IMR-90 (cell line): Measurements from ENCODE around the gene CAMP. TPM values are rescaled to one million over a fixed set of nuclear protein-coding genes. Genes with fewer than 3 reads are reported as not detected.

ENCODE experiments used
- ATAC-seq: fragments of 200-7000 bp; cut with Tn5 transposase; 2 replicates; pipeline ENCODE4 v1.9.1; 2020; ENCODE audit warnings: low read depth, mild to moderate bottlenecking, moderate library complexity
- BruUV-seq: library from RNA; stranded (reverse); fragments of 400-500 nt; replicated peaks from 2 replicates; lab custom pipeline; 2021; lab: Mats Ljungman, UMichigan
- CTCF ChIA-PET: fragments of 300-600 bp; formaldehyde crosslinking; extraction: SDS; loops from one replicate; lab custom pipeline; 2021; ENCODE audit warnings: antibody characterized with exemption; lab: Yijun Ruan, JAX
- POLR2A ChIA-PET: fragments of 300-600 bp; sonication (Branson Sonifier 250); formaldehyde crosslinking; loops from one replicate; lab custom pipeline; 2022; ENCODE audit warnings: antibody characterized with exemption; ENCODE audit not compliant: unreplicated experiment; lab: Charles Lee
- DNase-seq: peaks from one replicate; pipeline ENCODE4 v3.0.0; 2013
- H2AFZ ChIP-seq: replicated peaks from 2 replicates; pipeline ENCODE3; 2013; ENCODE audit warnings: low read length, mild to moderate bottlenecking; ENCODE audit not compliant: poor library complexity
- H2AK5ac ChIP-seq: 2 replicates; pipeline ENCODE4 v1.6.1; 2013; ENCODE audit warnings: low read depth, low read length, inconsistent platforms
- H2AK9ac ChIP-seq: replicated peaks from 2 replicates; pipeline ENCODE3; 2013; ENCODE audit warnings: mild to moderate bottlenecking, low read depth, low read length, moderate library complexity; ENCODE audit not compliant: poor library complexity
- H2BK120ac ChIP-seq: 2 replicates; pipeline ENCODE4 v1.6.1; 2013; ENCODE audit warnings: low read depth, low read length, inconsistent platforms
- H2BK15ac ChIP-seq: 3 replicates; pipeline ENCODE4 v1.6.1; 2013; ENCODE audit warnings: low read depth, low read length, inconsistent platforms
- H2BK20ac ChIP-seq: 2 replicates; pipeline ENCODE4 v1.6.1; 2013; ENCODE audit warnings: low read depth, mild to moderate bottlenecking, inconsistent platforms, low read length, moderate library complexity
- H2BK5ac ChIP-seq: 2 replicates; pipeline ENCODE4 v1.6.1; 2013; ENCODE audit warnings: mild to moderate bottlenecking, low read depth, low read length, inconsistent platforms; ENCODE audit not compliant: poor library complexity, severe bottlenecking
- H3K14ac ChIP-seq: replicated peaks from 2 replicates; pipeline ENCODE4 v1.6.1; 2013; ENCODE audit warnings: low read depth, low read length, inconsistent platforms
- H3K18ac ChIP-seq: 2 replicates; pipeline ENCODE4 v1.6.1; 2013; ENCODE audit warnings: low read depth, low read length, control low read depth
- H3K23ac ChIP-seq: 2 replicates; pipeline ENCODE4 v1.6.1; 2013; ENCODE audit warnings: low read depth, low read length, inconsistent platforms
- H3K27ac ChIP-seq: 2 replicates; pipeline ENCODE4 v1.5.1; 2013; ENCODE audit warnings: mild to moderate bottlenecking, control low read depth, low read length; ENCODE audit not compliant: insufficient read depth
- H3K27me3 ChIP-seq: 2 replicates; pipeline ENCODE4 v1.6.1; 2013; ENCODE audit warnings: low read length; ENCODE audit not compliant: control insufficient read depth, insufficient read depth
- H3K36me3 ChIP-seq: 2 replicates; pipeline ENCODE4 v1.6.1; 2013; ENCODE audit warnings: low read length, mixed read lengths; ENCODE audit not compliant: control insufficient read depth, insufficient read depth
- H3K4ac ChIP-seq: 2 replicates; pipeline ENCODE4 v1.6.1; 2013; ENCODE audit warnings: low read depth, low read length, inconsistent platforms
- H3K4me1 ChIP-seq: 2 replicates; pipeline ENCODE4 v1.6.1; 2013; ENCODE audit warnings: low read length, mixed read lengths; ENCODE audit not compliant: control insufficient read depth, insufficient read depth
- H3K4me2 ChIP-seq: 2 replicates; pipeline ENCODE4 v1.6.1; 2013; ENCODE audit warnings: low read depth, mild to moderate bottlenecking, control low read depth, low read length, moderate library complexity
- H3K4me3 ChIP-seq: 2 replicates; pipeline ENCODE4 v1.5.1; 2013; ENCODE audit warnings: low read depth, mild to moderate bottlenecking, control low read depth, low read length, moderate library complexity; ENCODE audit not compliant: insufficient read depth
- H3K56ac ChIP-seq: 2 replicates; pipeline ENCODE4 v1.6.1; 2013; ENCODE audit warnings: low read length, inconsistent platforms; ENCODE audit not compliant: insufficient read depth; ENCODE audit errors: extremely low read depth
- H3K79me1 ChIP-seq, 2 experiments: 2 replicates each; pipeline ENCODE4 v1.6.1; 2013; ENCODE audit warnings: low read length in 2 of 2, inconsistent platforms in 1 of 2, low read depth in 1 of 2
- H3K9ac ChIP-seq: 2 replicates; pipeline ENCODE4 v1.6.1; 2013; ENCODE audit warnings: low read depth, low read length, control low read depth
- H3K9me1 ChIP-seq: 2 replicates; pipeline ENCODE4 v1.6.1; 2013; ENCODE audit warnings: low read length, inconsistent platforms; ENCODE audit not compliant: insufficient read depth
- H3K9me3 ChIP-seq: 2 replicates; pipeline ENCODE4 v1.6.1; 2013; ENCODE audit warnings: low read length; ENCODE audit not compliant: control insufficient read depth, insufficient read depth
- H4K20me1 ChIP-seq: 2 replicates; pipeline ENCODE4 v1.6.1; 2013; ENCODE audit warnings: low read length, inconsistent platforms; ENCODE audit not compliant: insufficient read depth
- H4K5ac ChIP-seq: 2 replicates; pipeline ENCODE4 v1.6.1; 2013; ENCODE audit warnings: mild to moderate bottlenecking, low read depth, low read length, control low read depth
- H4K8ac ChIP-seq, 2 experiments: 2 replicates each; pipeline ENCODE4 v1.6.1; 2013; ENCODE audit warnings: low read depth in 2 of 2, low read length in 2 of 2, control low read depth in 1 of 2, inconsistent platforms in 1 of 2
- H4K91ac ChIP-seq: 2 replicates; pipeline ENCODE4 v1.6.1; 2013; ENCODE audit warnings: low read depth, low read length, inconsistent platforms; ENCODE audit not compliant: insufficient read depth
- BHLHE40 ChIP-seq: fragments of 150-350 bp; IDR thresholded peaks from 2 replicates; pipeline ENCODE4 v1.6.1; 2016; ENCODE audit warnings: mild to moderate bottlenecking, low read depth, low read length
- CEBPB ChIP-seq: IDR thresholded peaks from 2 replicates; pipeline ENCODE4 v1.6.1; 2012; ENCODE audit warnings: low read depth, low read length, improper control_type of control experiment
- CHD1 ChIP-seq: IDR thresholded peaks from 2 replicates; pipeline ENCODE4 v1.6.1; 2012; ENCODE audit warnings: low read depth, low read length, improper control_type of control experiment
- CTCF ChIP-seq: conservative IDR thresholded peaks from 2 replicates; pipeline ENCODE4 v1.5.1; 2012; ENCODE audit warnings: mild to moderate bottlenecking, low read depth, low read length, improper control_type of control experiment
- ELK1 ChIP-seq: fragments of 150-350 bp; IDR thresholded peaks from 2 replicates; pipeline ENCODE4 v1.6.1; 2016; ENCODE audit warnings: low read depth, mild to moderate bottlenecking, low read length, moderate library complexity, borderline replicate concordance
- FOS ChIP-seq: fragments of 150-350 bp; IDR thresholded peaks from 2 replicates; pipeline ENCODE4 v1.6.1; 2016; ENCODE audit warnings: low read depth, low read length
- MAFK ChIP-seq: IDR thresholded peaks from 2 replicates; pipeline ENCODE4 v1.6.1; 2012; ENCODE audit warnings: low read depth, low read length, improper control_type of control experiment
- MAZ ChIP-seq: IDR thresholded peaks from 2 replicates; pipeline ENCODE4 v1.6.1; 2012; ENCODE audit warnings: low read depth, mild to moderate bottlenecking, low read length, improper control_type of control experiment, moderate library complexity, borderline replicate concordance
- MXI1 ChIP-seq: IDR thresholded peaks from 2 replicates; pipeline ENCODE4 v1.6.1; 2012; ENCODE audit warnings: low read depth, mild to moderate bottlenecking, low read length, moderate library complexity, borderline replicate concordance
- NFE2L2 ChIP-seq: fragments of 150-350 bp; IDR thresholded peaks from 2 replicates; pipeline ENCODE4 v1.6.1; 2016; ENCODE audit warnings: low read depth, mild to moderate bottlenecking, low read length
- POLR2A ChIP-seq: IDR thresholded peaks from 2 replicates; pipeline ENCODE4 v1.6.1; 2012; ENCODE audit warnings: mild to moderate bottlenecking, low read depth, low read length
- RAD21 ChIP-seq: IDR thresholded peaks from 2 replicates; pipeline ENCODE4 v1.6.1; 2012; ENCODE audit warnings: low read length, improper control_type of control experiment
- RCOR1 ChIP-seq: IDR thresholded peaks from 2 replicates; pipeline ENCODE4 v1.6.1; 2012; ENCODE audit warnings: mild to moderate bottlenecking, low read length, improper control_type of control experiment; ENCODE audit not compliant: insufficient replicate concordance
- RFX5 ChIP-seq: IDR thresholded peaks from 2 replicates; pipeline ENCODE4 v1.8.0; 2012; ENCODE audit warnings: low read depth, mild to moderate bottlenecking, low read length, moderate library complexity
- SMC3 ChIP-seq: fragments of 150-350 bp; IDR thresholded peaks from 2 replicates; pipeline ENCODE4 v1.6.1; 2016; ENCODE audit warnings: low read depth, mild to moderate bottlenecking, antibody characterized with exemption, low read length, moderate library complexity
- USF2 ChIP-seq: fragments of 150-350 bp; IDR thresholded peaks from 2 replicates; pipeline ENCODE4 v1.6.1; 2017; ENCODE audit warnings: mild to moderate bottlenecking, antibody characterized with exemption, low read length, low read depth
- WGBS, 2 experiments: methylation state at CpG; one replicate each; pipeline versions ENCODE4 v1.1.5 to v1.1.7; 2013; ENCODE audit warnings: missing lambda C conversion rate in 2 of 2; ENCODE audit not compliant: insufficient read length in 1 of 2; ENCODE audit errors: extremely low coverage in 2 of 2; 5-methylcytosine and 5-hydroxymethylcytosine counted together
- dilution Hi-C: fragments of 300-500 bp; cut with HindIII; formaldehyde crosslinking; loops from one replicate; pipeline ENCODE4 v1.14.3; 2018; ENCODE audit warnings: low sequenced_read_pairs; ENCODE audit not compliant: unreplicated experiment
- in situ Hi-C: fragments of 300-500 bp; cut with MboI; formaldehyde crosslinking; loops from 3 replicates; pipeline ENCODE4 v1.14.3; 2019; ENCODE audit warnings: low sequenced_read_pairs, inconsistent platforms, mixed read lengths
- intact Hi-C: fragments of 100-400 bp; cut with micrococcal nuclease; formaldehyde crosslinking; loops from 2 replicates; pipeline ENCODE4 v1.10.0; 2022
- polyA plus RNA-seq, 3 experiments: library from polyadenylated mRNA; depleted of rRNA; stranded (reverse); fragments of >200 nt; gene quantifications; 2 replicates each; pipeline ENCODE4 v1.2.3, GENCODE V29; 2012; ENCODE audit warnings: low replicate concordance in 1 of 3
- total RNA-seq: library from RNA; depleted of rRNA; stranded (reverse); fragments of >200 nt; gene quantifications from 2 replicates; pipeline ENCODE4 v1.2.3, GENCODE V29; 2012

The CAMP gene
- total and polyA plus RNA-seq, 2 of the 4 experiments (the other 2 are of a cell fraction) = not detected

- Histone ChIP-seq H3K79me1 (no peaks in the 10 kb centered on the region), H3K18ac (no peak overlapping the region), H3K23ac (no peak overlapping the region), H4K5ac (no peak overlapping the region), H2BK20ac (no peak overlapping the region), H3K4ac (no peak overlapping the region), H3K27me3 (peaks cover 48% of the 10 kb centered on the region), H3K14ac (no peak overlapping the region), H3K36me3 (no peaks in the 10 kb centered on the region), H2BK15ac (no peak overlapping the region), H3K56ac (no peak overlapping the region), H3K9me1 (no peaks in the 10 kb centered on the region), H3K4me3 (no peak overlapping the region), H2AK5ac (no peak overlapping the region), H2BK5ac (no peak overlapping the region), H3K9me3 (no peaks in the 10 kb centered on the region), H4K20me1 (no peaks in the 10 kb centered on the region; the same call in 1 of the 2 replicates), H2AFZ (no peak overlapping the region), H3K9ac (no peak overlapping the region), H3K27ac (no peak overlapping the region), H3K4me2 (no peak overlapping the region), H4K8ac (no peak overlapping the region), H3K4me1 (peaks cover 2% of the 10 kb centered on the region; the same call in 1 of the 2 replicates), H2BK120ac (no peak overlapping the region), H2AK9ac (no peak overlapping the region), H4K91ac (no peak overlapping the region)
- no TSS peak for BruUV-seq
- DNase-seq = no peak
- intact Hi-C loops = no loop called here
- 100% methylated on average over 1 of the region's 5 CpGs; no CpG with 5 or more reads in 1 of the 2 experiments for WGBS, 2 experiments
- dilution Hi-C loops = no loop called here
- no peak for ATAC-seq
- ChIA-PET CTCF (no interaction called here), POLR2A (no interaction called here)
- TF ChIP-seq POLR2A = no peak
- TF ChIP-seq MXI1 = no peak
- no peak for TF ChIP-seq CHD1
- TF ChIP-seq BHLHE40 = no peak
- TF ChIP-seq USF2 = no peak
- TF ChIP-seq RFX5 = no peak
- TF ChIP-seq RAD21 = no peak
- TF ChIP-seq CTCF = no peak
- no peak for TF ChIP-seq FOS
- no peak for TF ChIP-seq MAZ
- no peak for TF ChIP-seq SMC3
- TF ChIP-seq RCOR1 = no peak
- TF ChIP-seq MAFK = no peak
- TF ChIP-seq ELK1 = no peak
- no peak for TF ChIP-seq NFE2L2
- TF ChIP-seq CEBPB = no peak
- in situ Hi-C loops = no loop called here
Observed at GRCh38 chr3:48218537-48218936, 4.8 kb upstream of the CAMP start.
